Measurements from ENCODE around the gene PNLIPRP1.

The PNLIPRP1 gene

DNA sequence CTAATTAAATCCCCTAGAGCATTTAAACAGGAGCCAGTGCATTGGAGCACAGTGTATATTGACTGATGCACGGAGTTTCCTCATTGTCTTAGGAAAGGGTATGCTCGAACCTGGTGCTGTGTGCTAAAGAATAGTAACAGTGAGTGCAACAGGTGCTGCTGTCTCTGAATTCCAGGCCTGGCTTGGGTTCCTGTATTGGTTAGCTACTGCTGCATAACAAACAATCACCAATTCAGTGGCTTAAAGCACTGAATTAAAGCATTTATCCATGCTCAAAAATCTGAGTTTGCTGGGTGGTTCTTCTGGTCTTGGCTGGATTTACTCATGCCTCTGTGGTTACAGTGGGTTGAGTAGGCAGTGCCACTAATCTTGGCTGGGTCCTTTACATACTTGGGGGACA is 1.8 kb upstream of the PNLIPRP1 start:
- Mint-ChIP-seq H3K9me3 (ENCODE audit: low read depth) (no peaks in the 10 kb centered on the region), H3K4me1 (ENCODE audit: low read depth) (no peaks in the 10 kb centered on the region), H3K36me3 (no peaks in the 10 kb centered on the region), H3K27me3 (no peaks in the 10 kb centered on the region), H3K27ac (no peak overlapping the region), H3K4me3 (no peak overlapping the region)

DNA sequence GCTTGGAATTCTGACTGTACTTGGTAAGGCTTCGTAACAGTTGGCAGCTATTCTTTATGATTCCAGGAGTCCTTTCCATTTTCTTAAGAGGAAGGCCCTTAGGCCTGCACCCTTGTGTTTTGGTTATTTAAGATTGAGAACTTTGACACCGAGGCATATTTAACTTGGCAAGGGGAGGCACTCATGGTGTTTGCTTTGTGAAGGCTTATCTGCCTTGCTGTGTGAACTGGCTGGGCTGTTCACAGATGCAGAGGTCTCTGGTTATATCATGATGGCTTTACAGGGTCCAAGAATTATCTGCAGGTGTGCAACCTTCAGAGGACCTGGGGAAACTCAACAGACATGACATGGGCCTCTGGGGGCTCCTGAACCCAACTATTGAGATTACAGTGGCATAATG is 833 bp upstream of the PNLIPRP1 start:
- Mint-ChIP-seq H3K4me1 (ENCODE audit: low read depth) (no peaks in the 10 kb centered on the region), H3K27ac (no peak overlapping the region), H3K27me3 (no peaks in the 10 kb centered on the region), H3K36me3 (no peaks in the 10 kb centered on the region), H3K4me3 (no peak overlapping the region), H3K9me3 (ENCODE audit: low read depth) (no peaks in the 10 kb centered on the region)

DNA sequence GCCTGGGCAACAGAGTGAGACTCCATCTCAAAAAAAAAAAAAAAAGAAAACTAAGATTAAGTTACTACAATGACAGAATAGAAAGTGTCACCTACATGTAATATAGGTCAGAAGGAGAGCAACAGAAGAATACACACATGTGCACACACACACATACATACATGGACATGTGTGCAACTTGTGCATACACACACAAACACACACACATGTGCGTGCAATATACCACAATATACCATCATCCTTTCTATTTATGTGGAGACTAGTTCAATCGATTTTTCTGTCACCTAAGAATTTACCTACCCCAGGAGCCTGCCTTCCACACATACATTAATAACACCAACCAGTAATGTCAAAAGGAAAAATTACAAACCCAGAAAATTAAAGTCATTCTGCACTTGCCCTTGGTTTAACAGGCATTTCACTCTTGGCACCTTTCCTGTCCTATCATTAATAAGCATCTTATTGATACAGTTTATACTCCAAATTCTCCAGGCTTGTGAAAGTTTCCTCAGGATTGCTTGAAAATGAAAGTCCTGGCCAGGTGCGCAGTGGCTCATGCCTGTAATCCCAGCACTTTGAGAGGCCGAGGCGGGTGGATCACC is 2.5 kb downstream of the PNLIPRP1 start:
- H3K4me3 Mint-ChIP-seq = no peak overlapping the region
- no peaks in the 10 kb centered on the region for H3K27me3 Mint-ChIP-seq
- H3K36me3 Mint-ChIP-seq = no peaks in the 10 kb centered on the region

DNA sequence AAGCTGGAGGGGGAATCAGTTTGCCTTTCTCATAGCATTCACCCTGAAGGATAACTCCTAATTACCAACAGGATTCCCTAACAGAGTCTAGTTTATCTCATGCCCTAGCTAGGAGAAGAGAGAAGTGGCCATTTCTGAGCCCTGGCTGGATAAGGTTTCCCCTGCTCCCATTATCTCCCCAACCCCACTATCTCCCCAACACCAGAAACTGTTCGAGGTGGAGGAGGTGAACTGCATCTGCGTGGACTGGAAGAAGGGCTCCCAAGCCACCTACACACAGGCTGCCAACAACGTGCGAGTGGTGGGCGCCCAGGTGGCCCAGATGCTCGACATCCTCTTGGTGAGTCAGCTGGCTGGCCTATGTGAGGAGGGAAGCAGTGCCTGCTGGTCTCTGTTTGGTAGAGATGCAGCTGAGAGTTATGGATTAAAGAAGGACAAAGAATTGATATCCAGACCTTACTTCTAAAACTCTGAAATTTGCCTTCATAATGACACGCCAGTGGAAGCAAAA is 3.8 kb downstream of the PNLIPRP1 start:
- H3K4me1 Mint-ChIP-seq (ENCODE audit: low read depth) = no peaks in the 10 kb centered on the region
- no peak overlapping the region for H3K27ac Mint-ChIP-seq
- H3K36me3 Mint-ChIP-seq = no peaks in the 10 kb centered on the region
- H3K9me3 Mint-ChIP-seq (ENCODE audit: low read depth) = no peaks in the 10 kb centered on the region
- H3K4me3 Mint-ChIP-seq = no peak overlapping the region
- H3K27me3 Mint-ChIP-seq = no peaks in the 10 kb centered on the region

More for the DNA sequence above, 2.5 kb downstream of the PNLIPRP1 start:
- H3K4me1 Mint-ChIP-seq (ENCODE audit: low read depth) = no peaks in the 10 kb centered on the region
- no peaks in the 10 kb centered on the region for H3K9me3 Mint-ChIP-seq (ENCODE audit: low read depth)
- H3K27ac Mint-ChIP-seq = no peak overlapping the region

DNA sequence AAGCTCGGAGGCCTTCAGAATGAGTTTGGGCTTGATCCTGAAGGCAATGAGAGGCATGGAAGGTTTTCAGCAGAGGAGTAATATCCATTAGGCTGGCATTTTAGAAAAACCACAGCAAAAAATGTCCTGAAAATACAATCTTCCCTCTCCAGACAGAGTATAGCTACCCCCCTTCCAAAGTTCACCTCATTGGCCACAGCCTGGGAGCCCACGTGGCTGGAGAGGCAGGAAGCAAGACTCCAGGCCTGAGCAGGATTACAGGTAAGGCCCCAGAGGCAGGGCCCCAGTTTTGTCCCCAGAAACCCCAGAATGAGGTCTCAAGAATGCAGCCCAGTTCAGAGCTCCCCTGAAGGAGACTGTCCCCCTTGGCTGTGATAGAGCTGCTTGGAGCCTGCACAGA is 5.3 kb downstream of the PNLIPRP1 start:
- no peaks in the 10 kb centered on the region for H3K4me1 Mint-ChIP-seq (ENCODE audit: low read depth)
- no peaks in the 10 kb centered on the region for H3K9me3 Mint-ChIP-seq (ENCODE audit: low read depth)
- no peaks in the 10 kb centered on the region for H3K27me3 Mint-ChIP-seq
- H3K27ac Mint-ChIP-seq = no peak overlapping the region
- no peaks in the 10 kb centered on the region for H3K36me3 Mint-ChIP-seq
- no peak overlapping the region for H3K4me3 Mint-ChIP-seq

DNA sequence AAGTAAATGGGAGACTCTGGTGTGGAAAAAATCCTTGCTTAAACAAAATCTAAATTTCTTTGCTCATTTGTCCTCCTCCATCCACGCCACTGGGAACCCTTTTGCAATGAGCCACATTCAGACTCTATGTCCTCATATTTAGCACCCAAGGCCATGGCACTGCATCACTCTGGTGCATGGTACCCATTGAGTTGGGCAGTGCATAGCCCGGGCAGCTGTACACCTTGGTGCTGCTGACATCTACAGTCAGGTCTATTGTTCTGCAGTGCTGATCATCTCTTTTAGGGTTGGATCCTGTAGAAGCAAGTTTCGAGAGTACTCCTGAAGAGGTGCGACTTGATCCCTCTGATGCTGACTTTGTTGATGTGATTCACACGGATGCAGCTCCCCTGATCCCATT is 6.8 kb downstream of the PNLIPRP1 start:
- no peak overlapping the region for H3K4me3 Mint-ChIP-seq
- H3K9me3 Mint-ChIP-seq (ENCODE audit: low read depth) = no peaks in the 10 kb centered on the region
- H3K36me3 Mint-ChIP-seq = no peaks in the 10 kb centered on the region
- no peak overlapping the region for H3K27ac Mint-ChIP-seq
- H3K4me1 Mint-ChIP-seq (ENCODE audit: low read depth) = no peaks in the 10 kb centered on the region
- H3K27me3 Mint-ChIP-seq = peaks cover 1% of the 10 kb centered on the region

DNA sequence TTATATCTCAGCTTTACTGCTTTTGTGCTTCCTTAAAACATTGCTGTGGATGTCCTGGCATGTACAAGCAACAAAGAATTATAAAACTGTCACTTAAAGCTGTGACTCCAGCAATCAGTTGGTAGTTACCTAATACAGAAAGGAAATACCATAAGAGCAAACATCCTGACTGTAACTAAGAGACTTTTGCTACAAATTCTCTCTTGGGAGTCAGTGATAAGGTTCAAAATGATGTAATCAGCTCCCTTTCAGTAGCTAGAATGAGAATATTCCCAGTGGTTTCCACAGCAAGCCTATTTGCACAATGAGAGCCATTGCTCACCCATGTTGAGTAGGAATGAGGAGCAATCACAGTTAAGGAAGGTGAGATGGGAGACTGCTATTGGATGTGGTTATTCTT is 7.6 kb downstream of the PNLIPRP1 start:
- Mint-ChIP-seq H3K27me3 (peaks cover 1% of the 10 kb centered on the region), H3K4me1 (ENCODE audit: low read depth) (no peaks in the 10 kb centered on the region), H3K27ac (no peak overlapping the region), H3K9me3 (ENCODE audit: low read depth) (no peaks in the 10 kb centered on the region), H3K4me3 (no peak overlapping the region), H3K36me3 (no peaks in the 10 kb centered on the region)

DNA sequence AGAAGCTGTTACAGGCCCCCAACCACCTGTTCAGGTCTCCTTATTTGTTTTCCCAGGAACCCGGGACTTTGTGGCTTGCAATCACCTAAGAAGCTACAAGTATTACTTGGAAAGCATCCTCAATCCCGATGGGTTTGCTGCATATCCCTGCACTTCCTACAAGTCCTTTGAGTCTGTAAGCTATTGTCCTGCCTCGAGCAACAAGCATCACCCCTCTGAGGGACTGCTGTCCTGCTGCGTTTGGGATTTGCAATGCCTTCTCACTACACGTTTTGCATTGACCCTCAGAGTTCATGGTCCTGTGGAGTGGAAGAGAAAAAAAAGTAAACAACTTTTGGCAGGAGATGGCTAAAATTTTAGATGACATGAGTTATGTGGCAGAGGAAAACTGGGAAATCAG is 9.2 kb downstream of the PNLIPRP1 start:
- no peaks in the 10 kb centered on the region for H3K4me1 Mint-ChIP-seq (ENCODE audit: low read depth)
- H3K4me3 Mint-ChIP-seq = no peak overlapping the region
- no peak overlapping the region for H3K27ac Mint-ChIP-seq
- H3K36me3 Mint-ChIP-seq = no peaks in the 10 kb centered on the region
- H3K9me3 Mint-ChIP-seq (ENCODE audit: low read depth) = no peaks in the 10 kb centered on the region
- H3K27me3 Mint-ChIP-seq = peaks cover 1% of the 10 kb centered on the region

DNA sequence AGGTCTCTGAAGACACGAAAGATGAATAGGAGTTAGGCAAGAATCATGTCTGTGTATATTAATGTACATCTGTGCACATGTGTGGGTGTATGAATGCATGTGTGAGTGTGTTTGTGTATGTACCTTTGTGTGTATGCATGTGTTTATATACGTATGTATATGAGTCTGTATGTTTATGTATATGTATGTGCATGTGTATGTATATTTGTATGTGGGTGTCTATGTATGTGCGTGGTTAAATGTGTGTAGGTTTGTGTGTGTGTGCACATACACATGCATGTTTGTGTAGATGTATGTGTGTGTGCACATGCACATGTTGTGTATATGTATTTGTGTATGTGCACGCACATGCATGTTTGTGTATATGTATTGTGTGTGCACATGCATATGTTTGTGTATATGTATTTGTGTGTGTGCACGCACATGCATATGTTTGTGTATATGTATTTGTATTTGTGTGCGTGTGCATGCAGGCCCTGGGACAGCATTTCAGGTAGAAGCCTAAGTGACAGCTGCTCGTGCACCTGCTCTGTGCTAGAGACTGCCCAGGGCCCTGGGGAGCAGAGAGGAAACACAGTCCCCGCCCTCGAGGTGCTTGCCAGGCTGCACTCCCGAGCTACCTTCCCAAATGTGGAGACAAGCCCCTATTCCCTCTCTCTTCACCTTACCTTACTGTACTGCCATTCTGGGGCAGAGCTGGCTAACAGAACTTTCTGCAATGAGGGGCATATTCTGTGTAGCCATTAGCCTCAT is 12.1 kb downstream of the PNLIPRP1 start:
- no peak overlapping the region for H3K4me3 Mint-ChIP-seq
- H3K36me3 Mint-ChIP-seq = no peaks in the 10 kb centered on the region
- no peak overlapping the region for H3K27ac Mint-ChIP-seq
- H3K4me1 Mint-ChIP-seq (ENCODE audit: low read depth) = no peaks in the 10 kb centered on the region
- peaks cover 5% of the 10 kb centered on the region for H3K27me3 Mint-ChIP-seq
- no peaks in the 10 kb centered on the region for H3K9me3 Mint-ChIP-seq (ENCODE audit: low read depth)

DNA sequence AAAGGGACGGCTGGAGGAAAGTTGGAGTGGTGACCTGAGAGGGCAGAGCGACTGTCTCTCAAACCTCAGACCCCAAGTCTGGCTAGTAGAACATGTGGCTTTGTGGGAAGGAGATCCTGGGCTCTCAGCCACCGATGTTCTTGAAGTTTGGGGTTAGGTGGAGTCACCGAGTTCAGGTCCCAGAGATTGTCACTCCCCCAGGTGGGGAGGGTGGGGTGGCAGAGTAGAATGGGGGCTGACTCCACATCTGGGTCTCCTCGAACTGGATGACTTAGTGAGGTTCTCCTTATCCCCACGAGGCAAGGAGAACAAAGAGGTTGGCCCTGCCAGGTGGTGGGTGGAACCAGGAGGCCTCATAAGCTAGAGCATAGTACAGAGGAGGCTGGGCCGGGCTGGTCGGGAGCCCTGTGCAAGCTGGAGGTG is 15.3 kb downstream of the PNLIPRP1 start:
- peaks cover 18% of the 10 kb centered on the region for H3K27me3 Mint-ChIP-seq
- no peak overlapping the region for H3K27ac Mint-ChIP-seq
- no peaks in the 10 kb centered on the region for H3K36me3 Mint-ChIP-seq
- H3K9me3 Mint-ChIP-seq (ENCODE audit: low read depth) = no peaks in the 10 kb centered on the region
- no peaks in the 10 kb centered on the region for H3K4me1 Mint-ChIP-seq (ENCODE audit: low read depth)
- H3K4me3 Mint-ChIP-seq = no peak overlapping the region

DNA sequence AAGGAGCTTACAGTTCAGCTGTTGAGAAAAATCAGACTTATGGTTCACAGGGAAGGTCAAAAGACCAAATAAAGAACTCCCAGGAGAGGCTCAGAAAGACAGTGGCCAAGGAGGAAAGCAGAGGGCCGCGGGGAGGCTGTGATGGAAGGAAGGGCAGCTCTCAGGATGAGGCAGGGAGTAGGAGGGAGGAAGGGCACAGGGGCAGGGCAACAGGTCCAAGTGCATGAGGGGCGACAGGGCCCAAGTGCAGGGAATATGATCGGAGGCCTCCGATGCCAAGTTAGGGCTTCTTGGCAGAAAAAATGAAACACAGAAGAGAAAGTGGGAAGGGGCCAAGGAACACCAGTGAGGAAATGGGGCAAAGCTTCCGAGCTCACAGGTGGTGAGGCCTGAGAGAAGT is 16.6 kb downstream of the PNLIPRP1 start:
- Mint-ChIP-seq H3K27ac (no peak overlapping the region), H3K36me3 (no peaks in the 10 kb centered on the region), H3K4me1 (ENCODE audit: low read depth) (no peaks in the 10 kb centered on the region), H3K27me3 (peaks cover 18% of the 10 kb centered on the region), H3K9me3 (ENCODE audit: low read depth) (no peaks in the 10 kb centered on the region), H3K4me3 (no peak overlapping the region)

DNA sequence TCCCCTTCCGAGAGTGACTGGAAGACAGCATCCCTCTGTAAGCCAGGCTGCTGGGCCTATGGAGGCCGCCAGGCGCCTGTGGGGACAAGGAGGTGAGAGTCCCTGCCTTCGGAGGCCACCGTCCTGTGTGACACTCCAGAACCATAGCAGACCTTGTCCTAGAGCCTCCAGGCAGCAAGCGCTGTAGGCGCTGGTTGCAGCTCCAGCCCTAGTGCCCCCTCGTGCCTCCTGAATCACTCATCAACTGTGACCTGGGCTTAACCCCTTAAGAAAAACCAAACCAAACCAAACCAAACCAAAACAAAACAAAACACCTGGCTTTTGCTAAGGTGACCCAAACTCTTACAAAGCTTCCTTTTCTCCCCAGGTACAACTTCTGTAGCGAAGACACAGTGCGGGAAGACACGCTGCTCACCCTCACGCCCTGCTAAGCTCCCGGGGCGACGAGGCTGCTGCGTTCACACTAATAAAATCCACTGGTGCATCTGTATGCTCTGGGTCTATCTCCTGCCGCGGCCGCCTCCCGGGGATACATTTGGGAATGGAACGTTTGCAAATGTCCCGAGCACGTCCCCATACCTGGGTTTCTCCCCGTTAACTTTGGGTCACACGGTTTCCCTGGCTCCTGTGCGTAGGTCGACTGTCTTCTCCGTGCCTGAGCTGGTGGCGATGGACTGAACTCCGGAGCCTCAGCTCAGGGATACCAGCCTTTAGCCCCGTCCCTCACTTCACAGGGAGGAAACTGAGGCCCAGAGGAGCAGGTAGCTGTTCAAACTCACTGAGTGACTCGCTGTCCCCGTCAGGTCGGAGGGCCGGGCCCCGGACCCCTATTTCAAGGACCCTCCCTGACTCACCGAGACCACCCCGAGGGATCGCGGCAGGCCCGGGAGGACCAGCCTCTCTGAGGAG is 18.2 kb downstream of the PNLIPRP1 start:
- Mint-ChIP-seq H3K4me3 (peak overlapping the region; percentile 10), H3K27me3 (peaks cover 18% of the 10 kb centered on the region), H3K36me3 (no peaks in the 10 kb centered on the region), H3K4me1 (ENCODE audit: low read depth) (no peaks in the 10 kb centered on the region), H3K9me3 (ENCODE audit: low read depth) (no peaks in the 10 kb centered on the region), H3K27ac (no peak overlapping the region)

DNA sequence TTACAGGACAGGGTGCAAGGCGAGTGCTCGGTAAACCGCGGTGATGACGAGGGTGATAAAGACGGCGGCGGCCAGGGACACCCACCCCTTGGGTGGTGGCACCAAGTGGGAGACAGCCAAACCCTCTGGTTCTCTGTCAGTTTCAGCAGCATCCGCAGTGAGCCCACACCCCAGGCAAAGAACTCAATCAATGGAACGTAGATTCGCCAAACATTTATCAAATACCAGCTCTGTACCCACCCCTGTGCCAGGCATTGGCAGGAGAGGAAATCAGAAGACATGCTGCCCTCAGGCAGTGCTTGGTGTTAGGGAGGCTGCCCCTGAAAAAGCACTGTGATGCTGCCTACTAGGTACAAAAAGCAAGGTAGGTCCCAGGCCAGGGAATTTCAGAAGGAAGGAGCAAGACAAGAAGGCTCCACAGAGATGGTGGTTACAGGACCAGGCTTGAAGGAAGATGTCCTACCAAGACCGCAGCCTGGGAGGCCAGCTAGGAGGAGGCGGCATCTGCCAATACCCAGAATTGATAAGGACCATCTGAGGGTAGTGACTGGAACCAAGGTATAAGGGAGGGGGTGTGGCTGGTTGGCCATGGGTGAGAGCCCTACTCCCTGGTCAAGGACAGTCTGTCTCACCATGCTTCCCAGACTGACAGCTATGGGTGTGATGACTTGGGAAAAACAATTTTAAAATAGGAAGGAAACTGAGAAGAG is 19.8 kb downstream of the PNLIPRP1 start:
- no peak overlapping the region for H3K27ac Mint-ChIP-seq
- no peaks in the 10 kb centered on the region for H3K9me3 Mint-ChIP-seq (ENCODE audit: low read depth)
- H3K4me1 Mint-ChIP-seq (ENCODE audit: low read depth) = no peaks in the 10 kb centered on the region
- H3K27me3 Mint-ChIP-seq = peaks cover 20% of the 10 kb centered on the region
- no peaks in the 10 kb centered on the region for H3K36me3 Mint-ChIP-seq
- H3K4me3 Mint-ChIP-seq = no peak overlapping the region

DNA sequence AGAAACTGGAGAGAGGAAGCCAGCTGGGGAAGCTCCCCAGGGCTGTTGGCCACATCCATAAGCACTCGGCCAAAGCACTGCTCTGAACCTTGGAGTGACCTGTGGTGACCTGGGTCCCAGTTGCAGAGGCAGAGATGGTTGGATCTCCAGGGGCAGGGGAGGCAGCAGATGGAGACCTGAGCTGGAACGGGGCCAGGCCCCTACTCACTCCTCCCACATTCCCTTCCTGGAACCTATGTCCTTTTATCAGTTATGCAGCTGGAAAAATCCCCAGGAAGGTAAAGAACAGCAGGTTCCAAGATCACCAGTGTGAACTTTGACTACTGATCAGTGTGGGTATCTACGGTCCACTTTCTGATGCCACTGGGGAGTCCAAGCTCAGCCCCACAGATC is 20.4 kb downstream of the PNLIPRP1 start:
- no peaks in the 10 kb centered on the region for H3K36me3 Mint-ChIP-seq
- no peak overlapping the region for H3K4me3 Mint-ChIP-seq
- peaks cover 20% of the 10 kb centered on the region for H3K27me3 Mint-ChIP-seq
- no peaks in the 10 kb centered on the region for H3K4me1 Mint-ChIP-seq (ENCODE audit: low read depth)
- no peak overlapping the region for H3K27ac Mint-ChIP-seq
- no peaks in the 10 kb centered on the region for H3K9me3 Mint-ChIP-seq (ENCODE audit: low read depth)
